Neural cell (in vitro differentiated cells): Measurements from ENCODE around the gene PHLDA1. TPM values are rescaled to one million over a fixed set of nuclear protein-coding genes. Genes with fewer than 3 reads are reported as not detected.
"Not testable (repeated sequence)": the region's sequence is repeated elsewhere in the genome, so short reads cannot be mapped to it uniquely, and the experiment has no call there.

Experiments used
- H2AFZ ChIP-seq: fragments of 200-600, 300-800 bp; sonication (generic), shearing (Covaris generic); 2 replicates; pipeline ENCODE4 v1.6.0; 2014; ENCODE audit warnings: low read depth, mild to moderate bottlenecking, antibody characterized with exemption, low read length, moderate library complexity
- H3F3A ChIP-seq: fragments of 200-600 bp; shearing (Covaris generic); 2 replicates; pipeline ENCODE4 v1.6.1; 2016; ENCODE audit warnings: mild to moderate bottlenecking, moderate library complexity, mixed read lengths, antibody characterized with exemption, low read length; ENCODE audit not compliant: insufficient read depth, poor library complexity, severe bottlenecking
- H3K27ac ChIP-seq: fragments of 200-600, 300-800 bp; sonication (generic), shearing (Covaris generic); 2 replicates; pipeline ENCODE4 v1.5.1; 2014; ENCODE audit warnings: mild to moderate bottlenecking, low read length, moderate library complexity
- H3K27me3 ChIP-seq: fragments of 300-800, 200-600 bp; sonication (generic), shearing (Covaris generic); 2 replicates; pipeline ENCODE4 v1.6.0; 2014; ENCODE audit warnings: mild to moderate bottlenecking, low read depth, low read length, moderate library complexity; ENCODE audit not compliant: insufficient read depth
- H3K36me3 ChIP-seq: fragments of 300-800, 200-600 bp; sonication (generic), shearing (Covaris generic); 2 replicates; pipeline ENCODE4 v1.5.1; 2014; ENCODE audit warnings: mild to moderate bottlenecking, antibody characterized with exemption, low read length, moderate library complexity; ENCODE audit not compliant: insufficient read depth
- H3K4me2 ChIP-seq: fragments of 300-800, 200-600 bp; sonication (generic), shearing (Covaris generic); 2 replicates; pipeline ENCODE4 v1.6.0; 2014; ENCODE audit warnings: mild to moderate bottlenecking, low read length
- H3K4me3 ChIP-seq: fragments of 300-800, 200-600 bp; sonication (generic), shearing (Covaris generic); 2 replicates; pipeline ENCODE4 v1.5.1; 2014; ENCODE audit warnings: mild to moderate bottlenecking, low read length, moderate library complexity
- H3K79me2 ChIP-seq: fragments of 200-600 bp; shearing (Covaris generic); replicated peaks from 2 replicates; pipeline ENCODE4 v1.6.0; 2014; ENCODE audit warnings: mild to moderate bottlenecking, low read length, moderate library complexity; ENCODE audit not compliant: insufficient read depth
- H3K9ac ChIP-seq: fragments of 300-800, 200-600 bp; sonication (generic), shearing (Covaris generic); 2 replicates; pipeline ENCODE4 v1.6.1; 2016; ENCODE audit warnings: mild to moderate bottlenecking, low read length, mixed read lengths
- H3K9me2 ChIP-seq: fragments of 200-600 bp; shearing (Covaris generic); 2 replicates; pipeline ENCODE4 v1.6.1; 2016; ENCODE audit warnings: mild to moderate bottlenecking, low read length, mixed read lengths; ENCODE audit not compliant: insufficient read depth
- H3K9me3 ChIP-seq: fragments of 200-600, 300-800 bp; sonication (generic), shearing (Covaris generic); 2 replicates; pipeline ENCODE4 v1.6.1; 2016; ENCODE audit warnings: mild to moderate bottlenecking, mixed run types, low read length, moderate library complexity, mixed read lengths
- H4K20me1 ChIP-seq: fragments of 200-600 bp; shearing (Covaris generic); 2 replicates; pipeline ENCODE4 v1.6.1; 2016; ENCODE audit warnings: mild to moderate bottlenecking, mixed run types; ENCODE audit not compliant: insufficient read depth
- EP300 ChIP-seq: fragments of 450-650 bp; conservative IDR thresholded peaks from 2 replicates; pipeline ENCODE4 v1.6.1; 2014; ENCODE audit warnings: antibody characterized with exemption, mild to moderate bottlenecking, moderate library complexity; ENCODE audit not compliant: poor library complexity, severe bottlenecking
- MXI1 ChIP-seq: fragments of 450-650 bp; conservative IDR thresholded peaks from 2 replicates; pipeline ENCODE4 v1.6.1; 2014; ENCODE audit warnings: antibody characterized with exemption, mild to moderate bottlenecking; ENCODE audit not compliant: poor library complexity, severe bottlenecking
- SMC3 ChIP-seq: fragments of 450-650 bp; conservative IDR thresholded peaks from 2 replicates; pipeline ENCODE4 v1.6.1; 2014; ENCODE audit warnings: antibody characterized with exemption, mild to moderate bottlenecking, moderate library complexity; ENCODE audit not compliant: poor library complexity
- polyA plus RNA-seq: library from polyadenylated mRNA; depleted of rRNA; stranded (reverse); fragments of >200 nt; gene quantifications from 2 replicates; pipeline ENCODE4 v1.2.3, GENCODE V29; 2014
- TF ChIP-seq, protein P1 (sequence below): IDR thresholded peaks from 2 replicates; pipeline ENCODE4 v1.6.1; 2012; ENCODE audit warnings: borderline replicate concordance
- TF ChIP-seq, protein P2 (sequence below): fragments of 450-650 bp; IDR thresholded peaks from 2 replicates; pipeline ENCODE4 v1.5.1; 2014; ENCODE audit warnings: antibody characterized with exemption, mild to moderate bottlenecking, moderate library complexity; ENCODE audit not compliant: poor library complexity, severe bottlenecking

The PHLDA1 gene
- polyA plus RNA-seq, 1 donor from 2014 or later = 8.5 TPM

DNA sequence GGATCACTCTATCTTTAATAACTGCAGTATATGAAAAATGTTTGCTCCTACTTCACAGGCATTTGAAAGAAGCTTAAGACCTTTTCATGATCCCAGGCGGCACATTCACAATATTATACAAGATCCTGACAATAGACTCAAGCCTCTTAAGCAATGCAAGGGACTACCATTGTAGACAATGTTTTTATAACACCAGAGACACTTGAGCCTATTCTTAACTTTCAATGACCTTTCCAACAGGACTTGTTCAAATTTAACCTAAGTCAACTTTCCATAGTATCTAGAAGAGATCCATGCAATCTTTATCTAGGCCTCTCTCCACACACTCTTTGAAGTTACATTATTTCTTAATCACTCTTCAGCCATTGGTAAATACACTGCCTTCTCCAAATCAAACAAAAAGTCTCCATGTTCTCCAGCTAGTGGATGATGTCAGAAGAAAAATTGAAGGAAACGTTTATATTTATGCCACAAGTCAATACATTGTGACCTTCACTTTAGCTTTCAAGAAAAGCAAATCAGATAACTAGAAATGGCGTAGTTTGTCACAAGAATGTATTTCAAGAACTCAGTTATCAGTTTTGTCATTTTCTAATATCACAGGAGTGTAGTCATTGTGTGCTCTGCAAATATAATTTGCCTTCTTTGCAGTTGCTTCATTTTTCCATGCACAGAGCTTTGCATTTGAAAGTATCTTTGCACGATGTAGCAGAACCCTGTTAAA lies 41.2 kb downstream of the PHLDA1 start:
- Histone ChIP-seq H3K4me2 (no peak overlapping the region), H3K9me3 (no peaks in the 10 kb centered on the region), H3F3A (no peaks in the 10 kb centered on the region), H3K9me2 (no peaks in the 10 kb centered on the region), H3K27ac (no peak overlapping the region), H4K20me1 (no peaks in the 10 kb centered on the region), H3K27me3 (no peaks in the 10 kb centered on the region), H3K9ac (no peak overlapping the region), H3K79me2 (no peaks in the 10 kb centered on the region), H3K36me3 (no peaks in the 10 kb centered on the region), H2AFZ (no peak overlapping the region), H3K4me3 (no peak overlapping the region)
- TF ChIP-seq EP300 (no peak), SMC3 (no peak), MXI1 (no peak)
- TF ChIP-seq, protein P1, sequence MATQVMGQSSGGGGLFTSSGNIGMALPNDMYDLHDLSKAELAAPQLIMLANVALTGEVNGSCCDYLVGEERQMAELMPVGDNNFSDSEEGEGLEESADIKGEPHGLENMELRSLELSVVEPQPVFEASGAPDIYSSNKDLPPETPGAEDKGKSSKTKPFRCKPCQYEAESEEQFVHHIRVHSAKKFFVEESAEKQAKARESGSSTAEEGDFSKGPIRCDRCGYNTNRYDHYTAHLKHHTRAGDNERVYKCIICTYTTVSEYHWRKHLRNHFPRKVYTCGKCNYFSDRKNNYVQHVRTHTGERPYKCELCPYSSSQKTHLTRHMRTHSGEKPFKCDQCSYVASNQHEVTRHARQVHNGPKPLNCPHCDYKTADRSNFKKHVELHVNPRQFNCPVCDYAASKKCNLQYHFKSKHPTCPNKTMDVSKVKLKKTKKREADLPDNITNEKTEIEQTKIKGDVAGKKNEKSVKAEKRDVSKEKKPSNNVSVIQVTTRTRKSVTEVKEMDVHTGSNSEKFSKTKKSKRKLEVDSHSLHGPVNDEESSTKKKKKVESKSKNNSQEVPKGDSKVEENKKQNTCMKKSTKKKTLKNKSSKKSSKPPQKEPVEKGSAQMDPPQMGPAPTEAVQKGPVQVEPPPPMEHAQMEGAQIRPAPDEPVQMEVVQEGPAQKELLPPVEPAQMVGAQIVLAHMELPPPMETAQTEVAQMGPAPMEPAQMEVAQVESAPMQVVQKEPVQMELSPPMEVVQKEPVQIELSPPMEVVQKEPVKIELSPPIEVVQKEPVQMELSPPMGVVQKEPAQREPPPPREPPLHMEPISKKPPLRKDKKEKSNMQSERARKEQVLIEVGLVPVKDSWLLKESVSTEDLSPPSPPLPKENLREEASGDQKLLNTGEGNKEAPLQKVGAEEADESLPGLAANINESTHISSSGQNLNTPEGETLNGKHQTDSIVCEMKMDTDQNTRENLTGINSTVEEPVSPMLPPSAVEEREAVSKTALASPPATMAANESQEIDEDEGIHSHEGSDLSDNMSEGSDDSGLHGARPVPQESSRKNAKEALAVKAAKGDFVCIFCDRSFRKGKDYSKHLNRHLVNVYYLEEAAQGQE = no peak
- TF ChIP-seq, protein P2, sequence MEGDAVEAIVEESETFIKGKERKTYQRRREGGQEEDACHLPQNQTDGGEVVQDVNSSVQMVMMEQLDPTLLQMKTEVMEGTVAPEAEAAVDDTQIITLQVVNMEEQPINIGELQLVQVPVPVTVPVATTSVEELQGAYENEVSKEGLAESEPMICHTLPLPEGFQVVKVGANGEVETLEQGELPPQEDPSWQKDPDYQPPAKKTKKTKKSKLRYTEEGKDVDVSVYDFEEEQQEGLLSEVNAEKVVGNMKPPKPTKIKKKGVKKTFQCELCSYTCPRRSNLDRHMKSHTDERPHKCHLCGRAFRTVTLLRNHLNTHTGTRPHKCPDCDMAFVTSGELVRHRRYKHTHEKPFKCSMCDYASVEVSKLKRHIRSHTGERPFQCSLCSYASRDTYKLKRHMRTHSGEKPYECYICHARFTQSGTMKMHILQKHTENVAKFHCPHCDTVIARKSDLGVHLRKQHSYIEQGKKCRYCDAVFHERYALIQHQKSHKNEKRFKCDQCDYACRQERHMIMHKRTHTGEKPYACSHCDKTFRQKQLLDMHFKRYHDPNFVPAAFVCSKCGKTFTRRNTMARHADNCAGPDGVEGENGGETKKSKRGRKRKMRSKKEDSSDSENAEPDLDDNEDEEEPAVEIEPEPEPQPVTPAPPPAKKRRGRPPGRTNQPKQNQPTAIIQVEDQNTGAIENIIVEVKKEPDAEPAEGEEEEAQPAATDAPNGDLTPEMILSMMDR = no peak

DNA sequence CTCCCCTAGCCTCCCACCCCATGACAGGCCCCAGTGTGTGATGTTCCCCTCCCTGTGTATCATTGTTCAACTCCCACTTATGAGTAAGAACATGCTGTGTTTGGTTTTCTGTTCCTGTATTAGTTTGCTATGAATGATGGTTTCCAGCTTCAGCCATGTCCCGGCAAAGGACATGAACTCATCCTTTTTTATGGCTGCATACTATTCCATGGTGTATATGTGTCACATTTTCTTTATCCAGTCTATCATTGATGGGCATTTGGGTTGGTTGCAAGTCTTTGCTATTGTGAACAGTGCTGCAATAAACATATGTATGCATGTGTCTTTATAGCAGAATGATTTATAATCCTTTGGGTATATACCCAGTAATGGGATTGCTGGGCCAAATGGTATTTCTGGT lies 43.9 kb downstream of the PHLDA1 start:
- H2AFZ ChIP-seq, H3K27me3 ChIP-seq, H3K4me2 ChIP-seq, H4K20me1 ChIP-seq, H3K9me2 ChIP-seq, H3F3A ChIP-seq, H3K27ac ChIP-seq, H3K9me3 ChIP-seq, H3K79me2 ChIP-seq, H3K4me3 ChIP-seq, H3K9ac ChIP-seq, H3K36me3 ChIP-seq: not testable (repeated sequence)

DNA sequence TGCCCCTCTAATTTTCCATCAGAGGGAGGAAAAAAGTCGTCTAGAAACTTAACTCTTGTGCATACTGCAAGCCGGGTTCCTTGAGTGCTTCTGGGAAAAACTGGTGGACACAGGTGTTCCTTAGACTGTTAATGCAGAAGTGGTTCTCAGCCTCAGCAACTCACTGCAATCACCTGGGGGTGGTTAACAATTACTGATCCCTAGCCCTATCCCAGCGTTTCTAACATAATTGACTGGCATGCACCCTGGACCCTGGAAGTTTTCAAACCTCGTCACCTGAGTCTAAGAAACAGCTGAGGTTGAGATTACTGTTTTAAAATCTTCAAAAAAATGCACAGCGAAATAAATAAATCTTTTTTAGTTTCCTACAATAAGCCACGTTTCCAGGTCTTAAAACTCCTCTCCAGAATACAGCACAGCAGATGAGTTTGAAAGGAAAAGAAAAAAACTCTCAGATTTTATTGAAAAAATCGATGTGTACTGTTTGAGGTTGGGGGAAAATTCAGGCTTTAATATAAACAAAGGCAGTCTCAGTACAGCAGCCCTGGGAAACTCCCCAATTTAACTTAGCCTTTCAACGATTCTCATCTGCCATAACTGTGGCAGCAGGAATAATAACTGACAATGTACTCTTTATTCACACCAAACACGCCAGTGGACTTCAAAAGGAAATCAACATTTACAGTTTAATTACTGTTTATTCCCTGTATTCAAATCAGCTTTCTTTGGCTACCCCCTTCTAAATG lies 45.4 kb downstream of the PHLDA1 start:
- TF ChIP-seq EP300 = no peak
- TF ChIP-seq MXI1 = no peak
- no peak for TF ChIP-seq SMC3
- Histone ChIP-seq H4K20me1 (no peaks in the 10 kb centered on the region), H3K9me3 (no peaks in the 10 kb centered on the region), H3K27me3 (no peaks in the 10 kb centered on the region), H3K9me2 (no peaks in the 10 kb centered on the region), H3K27ac (no peak overlapping the region), H3K4me3 (no peak overlapping the region), H3K9ac (no peak overlapping the region), H3F3A (no peaks in the 10 kb centered on the region), H3K4me2 (no peak overlapping the region), H3K79me2 (no peaks in the 10 kb centered on the region), H2AFZ (no peak overlapping the region), H3K36me3 (no peaks in the 10 kb centered on the region)
